GM20000 (cell line): Measurements from ENCODE around the gene PNLDC1.
"Not testable (repeated sequence)": the region's sequence is repeated elsewhere in the genome, so short reads cannot be mapped to it uniquely, and the experiment has no call there.

Experiments used
- DNase-seq: peaks from one replicate; pipeline ENCODE4 v3.0.0; 2012; ENCODE audit warnings: low spot score
- TF ChIP-seq, protein P1 (sequence below): IDR thresholded peaks from 2 replicates; pipeline ENCODE4 v1.5.1; 2012; ENCODE audit warnings: mild to moderate bottlenecking, control low read depth; ENCODE audit errors: extremely low read depth, missing control alignments

PNLDC1 gene

DNA sequence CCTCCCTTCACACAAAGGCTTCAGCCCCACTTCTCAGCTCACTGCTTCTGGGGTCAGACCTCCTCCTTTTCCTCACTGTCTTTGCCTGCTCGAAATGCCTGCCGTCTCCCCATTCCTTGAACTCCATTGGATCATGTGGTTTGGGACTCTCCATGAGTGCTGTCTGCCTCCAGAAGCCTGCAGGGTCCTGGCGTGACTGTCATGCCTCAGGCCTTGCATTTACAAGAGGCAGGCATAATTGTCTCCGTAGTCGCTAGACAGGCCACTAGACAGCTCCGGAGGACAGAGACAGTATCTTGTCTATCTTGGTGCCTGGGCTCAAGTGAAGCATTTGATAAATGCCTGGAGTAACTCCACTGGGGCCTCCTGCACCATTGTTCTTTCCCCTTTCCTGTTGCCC lies 15.3 kb downstream of the PNLDC1 start:
- no peak for DNase-seq
- TF ChIP-seq, protein P1, sequence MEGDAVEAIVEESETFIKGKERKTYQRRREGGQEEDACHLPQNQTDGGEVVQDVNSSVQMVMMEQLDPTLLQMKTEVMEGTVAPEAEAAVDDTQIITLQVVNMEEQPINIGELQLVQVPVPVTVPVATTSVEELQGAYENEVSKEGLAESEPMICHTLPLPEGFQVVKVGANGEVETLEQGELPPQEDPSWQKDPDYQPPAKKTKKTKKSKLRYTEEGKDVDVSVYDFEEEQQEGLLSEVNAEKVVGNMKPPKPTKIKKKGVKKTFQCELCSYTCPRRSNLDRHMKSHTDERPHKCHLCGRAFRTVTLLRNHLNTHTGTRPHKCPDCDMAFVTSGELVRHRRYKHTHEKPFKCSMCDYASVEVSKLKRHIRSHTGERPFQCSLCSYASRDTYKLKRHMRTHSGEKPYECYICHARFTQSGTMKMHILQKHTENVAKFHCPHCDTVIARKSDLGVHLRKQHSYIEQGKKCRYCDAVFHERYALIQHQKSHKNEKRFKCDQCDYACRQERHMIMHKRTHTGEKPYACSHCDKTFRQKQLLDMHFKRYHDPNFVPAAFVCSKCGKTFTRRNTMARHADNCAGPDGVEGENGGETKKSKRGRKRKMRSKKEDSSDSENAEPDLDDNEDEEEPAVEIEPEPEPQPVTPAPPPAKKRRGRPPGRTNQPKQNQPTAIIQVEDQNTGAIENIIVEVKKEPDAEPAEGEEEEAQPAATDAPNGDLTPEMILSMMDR = no peak

DNA sequence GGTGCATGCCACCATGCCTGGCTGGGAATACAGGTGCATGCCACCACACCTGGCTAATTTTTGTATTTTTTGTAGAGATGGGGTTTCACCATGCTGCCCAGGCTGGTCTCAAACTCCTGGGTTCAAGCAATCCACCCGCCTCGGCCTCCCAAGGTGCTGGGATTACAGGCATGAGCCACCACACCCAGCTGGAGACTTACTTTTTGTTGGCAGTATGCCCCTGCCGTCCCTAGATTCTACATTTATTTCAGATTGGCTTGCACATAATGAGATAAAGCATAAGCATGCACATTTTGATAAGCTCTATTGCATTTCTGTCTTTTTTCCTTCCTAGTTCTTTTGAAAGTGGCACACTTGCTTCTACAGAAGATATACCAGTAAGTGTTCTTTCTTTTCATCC lies 16.7 kb downstream of the PNLDC1 start:
- DNase-seq = not testable (repeated sequence)

DNA sequence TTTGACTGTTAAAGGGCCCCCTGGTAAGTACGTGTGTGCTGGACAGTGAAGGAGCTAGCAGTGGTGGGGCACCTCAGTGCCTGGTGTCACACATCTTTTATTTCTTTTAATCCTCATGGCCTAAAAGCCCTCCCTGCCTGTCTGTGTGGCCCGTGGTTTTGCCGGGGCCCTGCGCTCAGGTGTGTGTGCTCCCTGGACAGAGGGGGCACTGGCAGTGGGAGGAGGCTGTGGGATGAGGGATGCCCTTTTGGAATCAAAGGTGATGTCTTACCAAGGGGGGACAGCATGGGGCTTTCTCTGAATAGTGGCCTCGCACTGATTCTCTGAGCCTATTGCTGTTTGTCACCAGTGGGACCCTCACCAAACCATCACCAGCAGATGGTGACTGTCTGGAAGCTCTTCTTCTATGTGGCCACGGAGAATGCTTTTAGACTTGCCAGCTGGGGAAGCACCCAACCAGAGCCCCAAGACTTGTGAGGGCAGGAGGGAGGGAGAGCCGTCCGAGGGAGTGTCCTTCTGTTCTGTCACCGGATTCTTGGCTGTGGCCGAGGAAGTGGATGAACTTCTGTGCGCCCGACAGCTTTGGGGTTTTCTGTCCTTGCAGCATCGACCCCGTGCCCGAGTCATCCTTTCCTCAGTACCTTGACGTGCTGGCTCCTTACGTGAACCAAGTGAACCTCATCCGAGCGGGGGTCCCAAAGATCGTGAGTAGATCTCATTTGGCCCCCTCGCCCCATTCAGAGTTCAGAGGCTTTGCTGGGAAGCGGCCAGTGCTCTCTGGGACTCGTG lies 18.1 kb downstream of the PNLDC1 start:
- DNase-seq = no peak
- TF ChIP-seq, protein P1 = no peak

DNA sequence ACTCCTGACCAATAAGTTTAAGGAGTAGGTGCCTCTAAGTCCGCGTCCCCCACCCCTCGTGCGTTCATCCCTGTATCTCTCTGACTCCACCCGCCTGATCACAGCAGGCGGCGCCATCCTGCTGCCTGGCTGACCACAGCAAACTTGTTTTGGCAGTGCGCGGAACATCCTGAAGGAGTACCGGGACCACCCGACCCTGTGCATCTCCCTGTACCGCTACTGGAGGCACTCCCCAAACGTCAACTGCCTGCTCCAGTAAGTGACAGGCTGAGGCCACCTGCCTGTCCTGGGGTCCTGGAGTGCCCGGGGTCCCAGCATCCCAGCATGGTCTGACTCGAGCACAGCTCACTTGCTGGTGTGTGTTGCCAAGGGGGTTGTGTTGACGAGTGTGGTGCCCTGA lies 19.0 kb downstream of the PNLDC1 start:
- no peak for DNase-seq
- TF ChIP-seq, protein P1 = no peak

DNA sequence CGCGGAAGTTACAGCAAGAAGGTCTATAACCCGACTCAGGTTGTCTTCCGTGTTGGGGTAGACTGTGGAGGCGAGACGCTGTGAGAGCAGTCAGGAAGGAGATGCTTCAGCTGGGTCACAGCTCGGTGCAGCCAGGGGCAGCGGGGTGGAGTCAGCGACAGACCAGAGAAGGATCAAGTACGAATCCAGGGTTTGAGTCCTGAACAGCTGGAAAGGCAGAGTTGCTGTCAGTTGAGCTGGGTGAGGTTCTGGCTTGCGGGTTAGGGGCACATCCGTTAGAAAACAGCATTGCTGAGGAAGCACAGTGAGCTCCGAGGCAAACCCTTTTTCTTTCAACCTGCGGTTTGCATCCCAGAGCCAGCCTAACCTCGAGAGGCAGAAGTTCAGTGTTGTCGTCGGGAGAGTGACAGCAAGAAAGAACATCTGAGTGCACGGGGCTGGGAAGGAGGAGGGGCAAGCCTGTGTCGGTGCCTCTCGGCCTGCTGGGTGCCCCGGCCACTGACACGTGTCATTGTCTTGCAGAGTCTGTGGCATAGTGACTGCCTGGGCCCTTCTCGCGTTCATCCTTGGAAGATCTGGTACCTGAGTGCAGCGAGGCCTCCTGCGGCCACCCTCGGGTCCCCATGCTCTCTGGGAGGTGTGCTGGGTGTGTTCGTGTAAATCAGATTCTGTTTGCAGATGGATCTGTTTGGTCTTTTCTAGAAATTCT lies 20.0 kb downstream of the PNLDC1 start:
- TF ChIP-seq, protein P1 = no peak
- DNase-seq = peak; percentile 66

DNA sequence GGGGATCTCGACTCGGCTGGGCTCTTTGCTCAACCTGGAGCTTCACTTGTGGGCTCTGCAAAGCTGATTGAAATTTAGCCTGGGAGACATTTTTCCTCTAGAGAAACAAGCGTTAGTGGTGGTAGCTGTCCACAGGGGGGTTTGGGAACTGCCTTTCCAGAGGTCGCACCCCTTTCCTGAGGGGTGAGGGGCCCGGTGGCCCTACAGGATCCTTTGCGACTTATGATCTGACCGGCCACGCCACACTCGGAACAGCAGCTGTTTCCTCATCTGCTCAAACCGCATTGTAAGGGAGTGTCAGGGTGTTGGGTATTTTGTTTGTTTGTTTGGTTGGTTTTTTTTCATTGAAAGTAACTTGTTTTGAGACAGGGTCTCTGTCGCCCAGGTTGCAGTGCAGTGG lies 21.0 kb downstream of the PNLDC1 start:
- DNase-seq = no peak
- TF ChIP-seq, protein P1 = no peak

DNA sequence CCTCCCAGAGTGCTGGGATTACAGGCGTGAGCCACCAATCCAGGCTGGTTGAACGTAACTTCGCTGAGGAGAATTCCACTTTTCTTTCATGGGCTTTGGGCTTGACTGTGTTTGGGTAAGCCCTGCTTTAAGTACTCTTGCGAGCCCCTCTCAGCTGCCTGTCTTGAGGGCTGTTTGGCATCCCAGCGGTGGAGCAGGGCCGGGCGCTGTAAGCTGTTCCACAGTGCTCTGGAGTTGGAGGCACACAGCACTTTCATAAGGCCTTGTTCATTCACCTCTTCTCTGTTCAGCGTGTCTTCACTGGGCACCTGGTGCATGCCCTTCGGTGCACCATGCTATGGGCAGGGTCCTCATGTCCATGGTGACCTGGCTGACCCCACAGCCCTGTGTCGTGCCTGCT lies 21.6 kb downstream of the PNLDC1 start:
- TF ChIP-seq, protein P1 = no peak
- no peak for DNase-seq
